ENCODE measurements around the gene CAV3.
"Not testable (repeated sequence)": the region's sequence is repeated elsewhere in the genome, so short reads cannot be mapped to it uniquely, and the experiment has no call there.

DNA sequence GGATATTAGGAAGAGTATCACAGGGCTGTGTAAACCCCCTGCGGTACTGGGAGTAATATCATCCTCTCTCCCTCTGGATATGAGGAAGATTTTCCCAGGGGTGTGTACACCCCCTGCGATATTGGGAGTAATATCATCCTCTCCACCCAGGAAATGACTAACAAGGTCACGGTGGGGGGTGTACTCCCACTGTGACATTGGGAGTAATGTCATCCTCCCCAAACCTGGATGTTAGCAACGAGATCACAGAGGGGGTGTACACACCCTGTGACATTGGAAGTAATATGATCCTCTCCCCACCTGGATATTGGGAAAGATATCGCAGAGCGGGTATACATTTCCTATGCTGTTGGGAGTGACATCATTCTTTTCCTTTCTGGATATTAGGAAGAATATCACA is 48.6 kb upstream of the CAV3 start:
- TF ChIP-seq POLR2A (IDR thresholded peaks at IDR 0.05), result not testable (repeated sequence)
- TF ChIP-seq, protein P1, sequence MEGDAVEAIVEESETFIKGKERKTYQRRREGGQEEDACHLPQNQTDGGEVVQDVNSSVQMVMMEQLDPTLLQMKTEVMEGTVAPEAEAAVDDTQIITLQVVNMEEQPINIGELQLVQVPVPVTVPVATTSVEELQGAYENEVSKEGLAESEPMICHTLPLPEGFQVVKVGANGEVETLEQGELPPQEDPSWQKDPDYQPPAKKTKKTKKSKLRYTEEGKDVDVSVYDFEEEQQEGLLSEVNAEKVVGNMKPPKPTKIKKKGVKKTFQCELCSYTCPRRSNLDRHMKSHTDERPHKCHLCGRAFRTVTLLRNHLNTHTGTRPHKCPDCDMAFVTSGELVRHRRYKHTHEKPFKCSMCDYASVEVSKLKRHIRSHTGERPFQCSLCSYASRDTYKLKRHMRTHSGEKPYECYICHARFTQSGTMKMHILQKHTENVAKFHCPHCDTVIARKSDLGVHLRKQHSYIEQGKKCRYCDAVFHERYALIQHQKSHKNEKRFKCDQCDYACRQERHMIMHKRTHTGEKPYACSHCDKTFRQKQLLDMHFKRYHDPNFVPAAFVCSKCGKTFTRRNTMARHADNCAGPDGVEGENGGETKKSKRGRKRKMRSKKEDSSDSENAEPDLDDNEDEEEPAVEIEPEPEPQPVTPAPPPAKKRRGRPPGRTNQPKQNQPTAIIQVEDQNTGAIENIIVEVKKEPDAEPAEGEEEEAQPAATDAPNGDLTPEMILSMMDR (IDR thresholded peaks at IDR 0.05 in 4 of 5, conservative IDR thresholded peaks at IDR 0.05 in 1 of 5), result not testable (repeated sequence)
